ENCODE measurements around the gene PLEKHA1.

Gene PLEKHA1

DNA sequence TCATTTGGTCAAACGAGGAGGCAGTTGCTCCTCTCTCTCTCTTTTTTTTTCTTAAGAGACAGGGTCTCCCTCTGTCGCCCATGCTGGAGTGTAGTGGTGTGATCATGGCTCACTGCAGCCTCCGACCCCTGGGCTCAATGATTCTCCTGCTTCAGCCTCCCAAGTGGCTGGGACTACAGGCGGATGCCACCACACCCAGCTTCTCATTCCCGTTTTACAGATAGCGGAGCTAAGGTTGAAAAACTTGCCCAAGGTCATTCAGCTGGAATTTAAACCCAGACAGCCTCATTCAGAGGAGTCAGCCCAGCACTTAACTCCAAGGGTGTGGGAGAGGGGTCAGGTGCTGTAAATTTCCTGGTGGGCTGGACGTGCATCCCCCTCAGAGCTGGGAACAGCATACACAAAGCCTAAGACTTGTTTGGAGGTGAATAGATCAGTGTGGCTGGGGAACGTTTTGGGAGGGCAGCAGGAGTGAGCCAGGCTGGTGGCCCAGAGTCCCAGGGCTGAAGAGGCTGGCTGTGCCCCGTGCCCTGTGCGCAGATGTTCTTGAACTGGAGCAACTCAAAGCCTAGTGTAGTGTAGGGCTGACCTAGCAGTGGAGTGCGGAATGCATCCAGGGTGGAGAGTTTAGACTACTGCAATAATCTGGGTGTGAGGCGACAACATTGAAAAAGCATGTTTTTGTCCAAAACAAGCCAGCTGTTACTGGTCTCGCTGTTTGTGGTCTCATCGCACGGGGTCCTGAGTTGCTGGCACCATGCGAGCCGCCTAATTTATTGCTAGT is 89.2 kb downstream of the PLEKHA1 start:
- DNase-seq = no peak

- DNase-seq = no peak
Measured at GRCh38 chr10:122464250-122464510, 89.7 kb downstream of the PLEKHA1 start.

GRCh38 chr10:122464586-122464985 is 90.1 kb downstream of the PLEKHA1 start:
- no peak for DNase-seq

- DNase-seq = no peak
Measured at GRCh38 chr10:122465401-122466040, 91.0 kb downstream of the PLEKHA1 start.

GRCh38 chr10:122466951-122467381 is 92.5 kb downstream of the PLEKHA1 start:
- DNase-seq = no peak

- DNase-seq = no peak
Measured at GRCh38 chr10:122467701-122468100, 93.2 kb downstream of the PLEKHA1 start.

GRCh38 chr10:122468307-122468925 is 93.9 kb downstream of the PLEKHA1 start:
- no peak for DNase-seq

- no peak for DNase-seq
Measured at GRCh38 chr10:122468926-122469781, 94.6 kb downstream of the PLEKHA1 start.

GRCh38 chr10:122469848-122470247 is 95.3 kb downstream of the PLEKHA1 start:
- no peak for DNase-seq

GRCh38 chr10:122471531-122472177 is 97.1 kb downstream of the PLEKHA1 start:
- DNase-seq = no peak

- no peak for DNase-seq
Measured at GRCh38 chr10:122473116-122473515, 98.6 kb downstream of the PLEKHA1 start.

GRCh38 chr10:122474131-122474818 is 99.8 kb downstream of the PLEKHA1 start:
- DNase-seq = no peak

- DNase-seq = no peak
Measured at GRCh38 chr10:122475100-122475499, 100.6 kb downstream of the PLEKHA1 start.

DNA sequence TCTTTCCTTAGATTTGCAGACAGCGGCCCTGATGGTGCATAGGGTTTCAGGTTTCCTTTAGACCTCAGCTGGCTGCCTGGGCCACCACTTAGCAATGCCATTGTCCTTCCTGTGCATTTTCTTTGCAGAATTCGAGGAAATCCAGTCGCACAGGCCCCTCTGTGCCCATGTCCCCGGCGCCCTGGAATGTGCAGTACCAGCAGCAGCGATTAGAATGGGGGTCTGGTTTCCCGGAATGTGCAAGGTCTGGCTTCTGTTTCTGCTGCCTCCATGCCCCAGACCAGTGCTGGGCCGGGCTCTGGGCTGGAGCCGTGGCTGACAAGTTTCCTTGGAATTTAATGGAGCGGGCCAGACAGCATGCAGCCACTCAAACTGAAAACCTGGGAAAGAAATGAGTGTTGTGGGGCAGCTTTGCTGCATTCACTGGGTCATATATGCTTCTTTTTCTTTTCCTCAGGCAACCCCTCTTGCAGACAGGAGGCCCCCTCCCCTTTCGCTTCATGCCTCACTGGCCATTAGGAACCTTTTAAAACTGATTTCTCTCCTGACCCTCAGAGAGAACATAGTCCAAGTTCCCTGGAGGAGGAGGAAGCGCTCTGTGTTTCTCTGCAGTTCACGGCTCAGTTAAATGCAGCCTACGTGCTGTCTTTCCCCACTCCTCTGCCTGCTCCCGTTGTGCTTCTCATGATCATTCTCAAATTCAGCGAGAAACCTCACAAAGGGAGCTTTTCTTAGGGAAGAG is 101.3 kb downstream of the PLEKHA1 start:
- DNase-seq = no peak

- DNase-seq = no peak
Measured at GRCh38 chr10:122476333-122476695, 101.8 kb downstream of the PLEKHA1 start.

DNA sequence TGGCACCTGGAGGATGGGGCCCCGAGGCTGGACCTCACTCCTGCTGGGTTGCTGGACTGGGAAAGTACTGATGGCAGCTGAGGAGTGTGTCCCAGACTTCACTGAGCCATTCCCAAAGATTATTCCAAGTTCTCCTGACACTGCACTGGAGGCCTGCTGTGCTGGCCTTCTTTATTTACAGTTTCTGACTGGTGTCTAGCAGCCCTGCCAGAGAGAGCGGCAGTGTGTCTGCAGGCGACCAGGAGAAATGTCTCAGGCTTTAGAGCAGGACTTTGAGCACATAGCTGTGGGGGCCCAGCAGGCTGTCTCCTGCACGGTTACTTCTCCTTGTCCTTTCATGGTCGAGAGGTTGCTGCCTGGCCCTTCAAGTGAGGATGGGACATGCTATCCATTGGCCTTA is 102.9 kb downstream of the PLEKHA1 start:
- no peak for DNase-seq

- DNase-seq = no peak
Measured at GRCh38 chr10:122478971-122479370, 104.5 kb downstream of the PLEKHA1 start.

DNA sequence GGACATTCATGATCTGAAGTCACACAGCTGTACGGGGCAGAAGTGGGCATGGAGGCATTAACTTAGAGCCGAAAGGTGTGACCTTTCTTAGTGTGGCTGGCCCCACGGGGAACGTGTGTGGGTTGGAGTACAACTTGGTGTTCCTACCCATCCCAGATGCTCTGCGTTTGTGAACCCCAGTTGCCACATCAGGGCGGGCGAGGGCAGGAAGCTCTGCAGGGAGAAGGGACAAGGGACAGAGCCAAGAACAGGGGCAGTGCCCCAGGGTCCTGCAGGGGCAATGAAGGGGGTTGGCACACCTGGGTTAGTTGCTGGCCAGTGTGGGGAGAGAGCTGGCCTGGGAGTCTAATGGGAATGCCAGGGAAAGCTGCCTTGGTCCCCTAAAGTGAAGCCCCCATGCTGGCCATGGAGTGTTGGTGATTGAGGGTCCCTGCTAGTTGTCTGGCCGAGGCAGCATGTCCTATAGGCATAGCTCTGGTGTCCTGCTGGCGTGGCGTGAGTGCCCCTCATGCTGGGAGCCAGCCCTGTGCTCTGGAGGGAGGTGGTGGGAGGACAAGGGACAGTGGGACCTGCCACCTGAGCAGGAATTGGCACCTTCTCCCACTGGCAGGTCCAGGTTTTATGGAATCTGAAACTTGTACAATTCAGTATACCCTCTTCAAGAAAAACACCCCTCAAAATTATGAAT is 105.8 kb downstream of the PLEKHA1 start:
- no peak for DNase-seq

GRCh38 chr10:122481296-122482056 is 107.0 kb downstream of the PLEKHA1 start:
- DNase-seq = no peak
